Measurements from ENCODE around the gene CCNY.

DNA sequence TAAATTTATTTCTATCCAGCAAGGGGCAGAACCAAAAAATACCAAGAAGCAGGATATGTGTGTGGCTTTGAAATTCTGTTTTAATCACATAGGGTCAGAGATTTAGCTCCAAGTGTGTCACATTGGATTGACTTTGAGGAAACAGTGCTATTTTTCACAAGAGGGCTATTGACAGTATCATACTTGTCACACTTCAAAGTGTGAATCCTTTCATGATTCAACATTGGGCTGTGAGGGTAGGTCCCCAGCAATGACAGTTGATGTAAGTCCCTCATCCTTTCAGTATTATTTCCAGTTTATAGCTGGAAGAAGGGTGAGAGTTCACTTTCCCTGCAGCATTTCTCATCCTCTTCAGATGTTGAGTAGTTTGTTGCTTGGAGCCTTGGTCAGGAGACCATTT, 7.4 kb downstream of the CCNY start:
- TF ChIP-seq, protein P1, sequence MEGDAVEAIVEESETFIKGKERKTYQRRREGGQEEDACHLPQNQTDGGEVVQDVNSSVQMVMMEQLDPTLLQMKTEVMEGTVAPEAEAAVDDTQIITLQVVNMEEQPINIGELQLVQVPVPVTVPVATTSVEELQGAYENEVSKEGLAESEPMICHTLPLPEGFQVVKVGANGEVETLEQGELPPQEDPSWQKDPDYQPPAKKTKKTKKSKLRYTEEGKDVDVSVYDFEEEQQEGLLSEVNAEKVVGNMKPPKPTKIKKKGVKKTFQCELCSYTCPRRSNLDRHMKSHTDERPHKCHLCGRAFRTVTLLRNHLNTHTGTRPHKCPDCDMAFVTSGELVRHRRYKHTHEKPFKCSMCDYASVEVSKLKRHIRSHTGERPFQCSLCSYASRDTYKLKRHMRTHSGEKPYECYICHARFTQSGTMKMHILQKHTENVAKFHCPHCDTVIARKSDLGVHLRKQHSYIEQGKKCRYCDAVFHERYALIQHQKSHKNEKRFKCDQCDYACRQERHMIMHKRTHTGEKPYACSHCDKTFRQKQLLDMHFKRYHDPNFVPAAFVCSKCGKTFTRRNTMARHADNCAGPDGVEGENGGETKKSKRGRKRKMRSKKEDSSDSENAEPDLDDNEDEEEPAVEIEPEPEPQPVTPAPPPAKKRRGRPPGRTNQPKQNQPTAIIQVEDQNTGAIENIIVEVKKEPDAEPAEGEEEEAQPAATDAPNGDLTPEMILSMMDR (IDR thresholded peaks at IDR 0.05; ENCODE audit: insufficient read depth, low read depth, low read length) = no peak
- TF ChIP-seq EZH2 (IDR thresholded peaks at IDR 0.05; ENCODE audit: insufficient read depth, low read length) = no peak

All from astrocyte (in vitro differentiated cells and primary cell).